ENCODE measurements around the gene TMEM169. TPM values are rescaled to one million over a fixed set of nuclear protein-coding genes. Genes with fewer than 3 reads are reported as not detected.
"Not testable (repeated sequence)": the region's sequence is repeated elsewhere in the genome, so short reads cannot be mapped to it uniquely, and the experiment has no call there.

TMEM169 gene
- polyA plus RNA-seq, 1 experiment, result 0.16 TPM

- no peaks in the 10 kb centered on the region for H3K27me3 ChIP-seq (ENCODE audit: control insufficient read depth, insufficient read depth, low read length)
- TF ChIP-seq CTCF (IDR thresholded peaks at IDR 0.05; ENCODE audit: low read depth, low read length), result no peak
- POLR2A ChIA-PET, result no interaction called here
- no peak overlapping the region for H3K4me3 ChIP-seq (ENCODE audit: low read depth, low read length)
- DNase-seq (ENCODE audit: low read depth, low spot score), result no peak
- H3K27ac ChIP-seq (ENCODE audit: low read depth, low read length), result no peak overlapping the region
- CTCF ChIA-PET, result interaction anchor here (1.6 kb wide), 1 partner anchor 37 kb away, joined by 5 read pairs; no protein-coding TSS in a partner anchor
- H3K9me3 ChIP-seq (ENCODE audit: control insufficient read depth, insufficient read depth, low read length), result no peaks in the 10 kb centered on the region
Observed at GRCh38 chr2:216074380-216074779, 7.3 kb upstream of the TMEM169 start.

- H3K27me3 ChIP-seq (ENCODE audit: control insufficient read depth, insufficient read depth, low read length), result no peaks in the 10 kb centered on the region
- CTCF ChIA-PET, result interaction anchor here (0.7 to 1.6 kb wide), 3 partner anchors 36 to 52 kb away, joined by 3 to 5 read pairs (median 3); no protein-coding TSS in a partner anchor
- no peak for TF ChIP-seq CTCF (IDR thresholded peaks at IDR 0.05; ENCODE audit: low read depth, low read length)
- DNase-seq (ENCODE audit: low read depth, low spot score), result no peak
- H3K9me3 ChIP-seq (ENCODE audit: control insufficient read depth, insufficient read depth, low read length), result no peaks in the 10 kb centered on the region
- POLR2A ChIA-PET, result no interaction called here
- no peak overlapping the region for H3K27ac ChIP-seq (ENCODE audit: low read depth, low read length)
- H3K4me3 ChIP-seq (ENCODE audit: low read depth, low read length), result no peak overlapping the region
Observed at GRCh38 chr2:216074794-216075193, 6.9 kb upstream of the TMEM169 start.

- H3K27ac ChIP-seq (ENCODE audit: low read depth, low read length), result no peak overlapping the region
- TF ChIP-seq CTCF (IDR thresholded peaks at IDR 0.05; ENCODE audit: low read depth, low read length), result no peak
- POLR2A ChIA-PET, result no interaction called here
- no peaks in the 10 kb centered on the region for H3K27me3 ChIP-seq (ENCODE audit: control insufficient read depth, insufficient read depth, low read length)
- CTCF ChIA-PET, result interaction anchor here (0.7 to 1.0 kb wide), 2 partner anchors 35 to 53 kb away, joined by 3 read pairs; no protein-coding TSS in a partner anchor
- no peak overlapping the region for H3K4me3 ChIP-seq (ENCODE audit: low read depth, low read length)
- H3K9me3 ChIP-seq (ENCODE audit: control insufficient read depth, insufficient read depth, low read length), result no peaks in the 10 kb centered on the region
- no peak for DNase-seq (ENCODE audit: low read depth, low spot score)
Observed at GRCh38 chr2:216075510-216076485, 5.9 kb upstream of the TMEM169 start.

- H3K4me3 ChIP-seq (ENCODE audit: low read depth, low read length), result no peak overlapping the region
- TF ChIP-seq CTCF (IDR thresholded peaks at IDR 0.05; ENCODE audit: low read depth, low read length), result no peak
- no peak for DNase-seq (ENCODE audit: low read depth, low spot score)
- H3K9me3 ChIP-seq (ENCODE audit: control insufficient read depth, insufficient read depth, low read length), result no peaks in the 10 kb centered on the region; the same call in 1 of the 2 replicates
- ChIA-PET POLR2A (no interaction called here), CTCF (interaction anchor here (0.6 kb wide), 1 partner anchor 30 kb away, joined by 11 read pairs; no protein-coding TSS in a partner anchor)
- H3K27ac ChIP-seq (ENCODE audit: low read depth, low read length), result no peak overlapping the region
- no peaks in the 10 kb centered on the region for H3K27me3 ChIP-seq (ENCODE audit: control insufficient read depth, insufficient read depth, low read length)
Observed at GRCh38 chr2:216078776-216079175, 2.9 kb upstream of the TMEM169 start.

- H3K27me3 ChIP-seq (ENCODE audit: control insufficient read depth, insufficient read depth, low read length); H3K27ac ChIP-seq (ENCODE audit: low read depth, low read length); POLR2A ChIA-PET; H3K9me3 ChIP-seq (ENCODE audit: control insufficient read depth, insufficient read depth, low read length); CTCF ChIA-PET; H3K4me3 ChIP-seq (ENCODE audit: low read depth, low read length); DNase-seq (ENCODE audit: low read depth, low spot score): not testable (repeated sequence)
Observed at GRCh38 chr2:216080048-216080447, 1.7 kb upstream of the TMEM169 start.

All from AG04450 (cell line).